KOPT-K1 (cell line): ENCODE data around the gene AMIGO1.

Source experiments
- H3K27ac ChIP-seq: fragments of 200-600 bp; sonication (generic); 2 replicates; pipeline ENCODE4 v1.5.1; 2016; ENCODE audit warnings: antibody characterized with exemption, mild to moderate bottlenecking, low read depth, low read length; ENCODE audit not compliant: poor library complexity, severe bottlenecking
- H3K36me3 ChIP-seq: fragments of 200-600 bp; sonication (generic); 2 replicates; pipeline ENCODE4 v1.5.1; 2017; ENCODE audit warnings: antibody characterized with exemption, mild to moderate bottlenecking, low read length, moderate library complexity; ENCODE audit not compliant: insufficient read depth
- H3K9me3 ChIP-seq: fragments of 200-600 bp; sonication (generic); 2 replicates; pipeline ENCODE4 v1.5.1; 2017; ENCODE audit warnings: antibody characterized with exemption, low read length, mild to moderate bottlenecking; ENCODE audit not compliant: insufficient read depth, poor library complexity, severe bottlenecking

AMIGO1 gene

DNA sequence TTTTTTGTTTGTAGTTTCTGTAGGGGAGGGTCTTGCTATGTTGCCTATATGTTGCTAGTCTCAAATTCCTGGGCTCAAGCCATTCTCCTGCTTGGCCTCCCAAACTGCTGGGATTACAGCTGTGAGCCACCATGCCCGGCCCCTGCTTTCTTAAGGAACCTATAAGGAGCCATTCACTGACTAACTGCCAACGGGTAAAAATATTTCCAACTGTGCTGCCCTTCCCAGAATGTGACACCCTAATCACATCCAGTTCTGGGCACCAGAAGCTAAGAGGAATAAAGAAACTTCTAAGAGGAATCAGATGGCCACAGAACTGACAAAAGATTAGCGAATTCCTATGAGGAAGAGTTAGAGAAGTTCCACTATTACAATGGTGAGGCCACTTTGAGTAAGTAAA lies 36.7 kb downstream of the AMIGO1 start:
- Histone ChIP-seq H3K9me3 (no peaks in the 10 kb centered on the region), H3K27ac (no peak overlapping the region)

DNA sequence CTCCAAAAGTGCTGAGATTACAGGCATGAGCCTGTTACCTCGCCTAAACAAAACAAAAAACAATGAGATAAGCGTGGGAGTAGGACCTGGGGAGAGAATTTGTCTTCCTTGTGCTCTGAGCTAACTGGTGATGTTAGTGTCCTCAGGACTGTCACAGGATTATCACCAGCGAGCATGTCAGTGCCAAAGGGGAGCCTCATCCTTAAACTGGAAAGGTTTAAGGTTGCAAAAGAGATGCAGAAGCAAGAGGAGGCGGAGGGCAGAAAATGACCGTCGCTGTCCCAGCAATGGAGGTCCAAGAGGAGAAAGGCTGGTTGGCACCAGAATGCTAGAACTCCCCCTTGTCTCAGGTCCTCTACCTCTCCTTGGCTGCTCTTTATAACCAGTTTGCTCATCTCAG lies 39.3 kb downstream of the AMIGO1 start:
- Histone ChIP-seq H3K27ac (no peak overlapping the region), H3K36me3 (no peaks in the 10 kb centered on the region), H3K9me3 (no peaks in the 10 kb centered on the region)

More for the DNA sequence above, 36.7 kb downstream of the AMIGO1 start:
- H3K36me3 ChIP-seq: no peaks in the 10 kb centered on the region

DNA sequence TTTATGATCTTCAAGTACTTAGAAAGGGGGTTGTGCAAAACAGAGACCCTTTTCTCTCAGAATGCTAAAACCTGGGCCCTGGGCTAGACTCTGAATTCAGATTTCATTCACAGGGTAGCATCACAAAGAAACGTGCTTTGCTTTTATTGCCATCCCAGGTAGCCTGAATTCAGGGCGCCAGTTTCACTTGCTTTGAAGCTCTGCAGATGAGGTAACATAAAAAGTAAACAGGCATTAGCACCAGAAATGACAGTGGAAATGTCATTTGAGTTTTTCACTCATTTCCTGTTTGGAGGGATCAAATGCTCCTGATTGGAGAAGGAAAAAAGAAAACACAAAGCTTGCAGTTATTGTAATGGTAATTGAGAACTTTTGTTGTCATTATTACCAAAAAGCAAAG lies 40.6 kb downstream of the AMIGO1 start:
- Histone ChIP-seq H3K9me3 (no peaks in the 10 kb centered on the region), H3K27ac (no peak overlapping the region), H3K36me3 (no peaks in the 10 kb centered on the region)

DNA sequence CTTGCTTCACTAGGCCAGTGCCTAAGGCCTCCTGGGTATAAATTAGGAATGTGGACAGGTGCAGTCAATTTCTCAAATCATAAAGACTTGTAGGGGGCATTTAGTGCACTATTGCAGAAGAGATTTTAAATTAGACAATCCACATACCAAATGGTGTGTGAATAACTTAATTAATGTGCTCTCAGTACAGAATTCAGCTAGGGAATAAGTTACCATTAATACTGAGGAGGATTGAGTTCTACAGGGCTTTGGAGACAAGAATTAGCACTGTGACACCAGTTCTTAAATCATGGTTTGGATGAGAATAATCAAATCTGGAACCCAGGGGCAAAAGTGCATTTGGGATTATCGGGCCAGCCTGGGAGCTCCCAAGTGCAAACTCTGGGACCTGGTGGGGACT lies 41.5 kb downstream of the AMIGO1 start:
- Histone ChIP-seq H3K27ac (no peak overlapping the region), H3K36me3 (no peaks in the 10 kb centered on the region)

DNA sequence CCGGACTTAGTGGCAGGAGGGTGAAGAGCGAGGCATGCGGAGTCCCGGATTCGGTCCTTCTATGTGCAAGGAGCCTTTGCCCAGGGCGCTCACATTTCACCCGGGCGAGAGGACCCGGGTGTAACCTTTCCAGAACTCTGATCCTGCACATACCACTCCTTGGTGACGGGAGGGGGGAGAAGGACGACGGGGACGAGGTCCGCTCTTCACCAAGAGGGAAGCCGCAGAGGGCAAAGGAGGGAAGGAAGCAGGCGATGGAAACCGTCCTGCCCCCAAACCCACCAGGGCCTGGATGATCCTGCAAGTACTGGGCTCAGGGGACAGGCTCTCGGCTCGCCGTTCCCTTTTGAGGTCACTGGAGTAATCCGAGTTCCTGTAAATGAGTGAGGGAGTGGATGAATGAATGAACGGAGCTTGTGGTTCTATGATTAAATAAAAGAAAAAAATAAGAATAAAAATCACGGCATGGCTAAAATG lies 42.2 kb downstream of the AMIGO1 start:
- H3K9me3 ChIP-seq: no peaks in the 10 kb centered on the region
- no peak overlapping the region for H3K27ac ChIP-seq
- no peaks in the 10 kb centered on the region for H3K36me3 ChIP-seq

More for the DNA sequence above, 41.5 kb downstream of the AMIGO1 start:
- no peaks in the 10 kb centered on the region for H3K9me3 ChIP-seq

DNA sequence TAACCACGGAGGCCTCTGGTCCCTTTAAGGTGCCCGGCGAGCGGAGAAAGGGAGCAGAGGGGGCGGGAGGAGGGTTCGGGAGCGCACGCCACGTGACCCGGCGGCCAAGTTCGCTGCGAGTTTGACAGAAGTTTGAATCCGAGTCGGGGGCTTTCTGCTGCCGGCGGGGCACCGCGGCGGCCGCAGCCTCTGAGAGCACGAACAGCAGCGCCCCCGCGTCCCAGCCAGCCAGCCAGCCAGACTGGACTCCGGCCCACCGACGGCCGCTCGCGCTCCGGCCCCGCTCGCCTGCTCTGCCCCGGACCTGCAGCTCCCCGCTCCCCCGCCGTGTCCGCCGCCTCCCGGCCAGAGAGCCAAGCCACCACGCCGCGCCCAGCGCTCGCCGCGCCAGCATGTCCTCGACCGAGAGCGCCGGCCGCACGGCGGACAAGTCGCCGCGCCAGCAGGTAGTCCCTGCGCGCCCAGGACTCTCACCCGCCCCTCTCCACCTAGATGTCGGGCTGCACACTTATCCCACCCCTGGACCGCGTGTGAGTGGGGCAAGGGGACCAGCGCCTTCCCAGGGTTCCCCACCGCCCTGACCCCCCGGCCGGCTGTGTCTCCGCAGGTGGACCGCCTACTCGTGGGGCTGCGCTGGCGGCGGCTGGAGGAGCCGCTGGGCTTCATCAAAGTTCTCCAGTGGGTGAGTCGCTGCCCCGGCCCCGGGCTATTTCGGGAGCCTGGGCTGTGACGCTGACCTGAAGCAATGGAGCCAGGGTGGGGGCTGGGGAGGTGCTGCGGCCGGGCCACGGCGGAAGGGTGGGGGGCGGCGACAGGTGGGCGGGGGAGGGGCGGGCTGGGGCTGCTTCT lies 42.9 kb downstream of the AMIGO1 start, which contains the start of gene SYPL2:
TSS of gene SYPL2 (plus strand) at position 95 of the 849 bp plus-strand sequence. CDS start at position 393, 298 bp downstream.
- Histone ChIP-seq H3K9me3 (no peaks in the 10 kb centered on the region), H3K27ac (no peak within 1 kb of the TSS), H3K36me3 (no peaks in the 10 kb centered on the region)

DNA sequence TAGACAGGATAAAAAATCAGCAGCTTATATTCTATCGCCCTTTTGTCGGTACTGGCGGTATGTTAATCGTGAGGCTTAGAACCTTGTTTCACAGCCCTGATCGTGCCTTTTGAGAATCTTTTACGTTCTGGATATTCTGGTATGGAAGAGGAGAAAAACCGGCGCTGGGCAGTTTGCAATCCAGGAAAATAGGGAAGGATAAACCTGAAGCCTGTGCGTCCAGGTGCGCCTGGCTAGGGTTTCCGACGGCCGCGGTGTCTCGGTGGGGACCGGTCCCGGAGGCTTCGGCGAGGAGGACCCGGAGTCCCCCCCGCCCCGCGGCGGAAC lies 43.4 kb downstream of the AMIGO1 start:
- Histone ChIP-seq H3K36me3 (no peaks in the 10 kb centered on the region), H3K27ac (no peak overlapping the region), H3K9me3 (peaks cover 3% of the 10 kb centered on the region)

DNA sequence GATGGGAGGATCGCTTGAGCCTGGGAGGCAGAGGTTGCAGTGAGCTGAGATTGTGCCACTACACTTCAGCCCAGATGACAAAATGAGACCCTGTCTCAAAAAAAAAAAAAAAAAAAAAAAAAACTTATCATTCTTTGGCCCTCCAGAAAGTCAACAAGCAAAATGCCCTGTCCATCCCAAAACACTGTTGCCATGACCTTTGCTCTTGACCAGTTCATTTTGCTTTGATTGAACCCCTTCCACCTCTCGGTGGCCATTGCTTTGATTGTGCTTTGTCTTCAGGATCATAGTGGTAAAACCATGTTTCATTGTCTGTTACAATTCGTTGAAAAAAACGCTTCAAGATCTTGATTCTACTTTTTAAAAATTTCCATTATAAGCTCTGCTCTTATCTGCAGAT lies 51.7 kb downstream of the AMIGO1 start:
- no peak overlapping the region for H3K27ac ChIP-seq
- H3K9me3 ChIP-seq: peaks cover 44% of the 10 kb centered on the region
- no peaks in the 10 kb centered on the region for H3K36me3 ChIP-seq

DNA sequence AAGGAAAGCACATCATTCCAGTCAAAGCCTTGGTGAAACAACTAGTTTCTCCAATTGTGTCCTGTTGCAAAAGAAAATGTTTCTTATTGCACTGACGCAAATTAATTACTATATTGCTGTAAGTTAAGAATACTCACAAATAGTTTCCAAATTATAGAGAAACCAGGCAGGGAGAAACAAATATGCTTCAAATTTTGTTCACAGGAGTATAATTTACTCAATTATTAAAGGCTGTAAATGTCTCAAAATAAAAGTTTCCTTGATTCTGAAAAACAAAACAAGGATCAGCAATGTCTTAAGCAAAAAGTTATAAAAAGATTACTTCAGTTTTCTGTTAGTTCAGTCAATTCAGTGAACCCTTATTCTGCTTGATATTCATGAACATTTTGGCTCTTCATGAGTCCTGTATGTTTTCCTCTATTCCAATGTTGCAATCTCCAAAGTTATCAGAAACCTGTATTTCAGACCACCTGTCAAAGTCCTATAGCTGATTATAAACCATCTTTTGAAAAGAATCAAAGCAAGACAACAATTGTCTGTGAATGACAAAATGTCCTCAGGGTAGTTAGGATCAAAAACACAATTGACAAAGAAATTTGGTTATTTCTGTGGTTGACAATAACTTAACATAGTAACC lies 54.9 kb downstream of the AMIGO1 start:
- H3K27ac ChIP-seq: no peak overlapping the region
- H3K9me3 ChIP-seq: peaks cover 36% of the 10 kb centered on the region
- H3K36me3 ChIP-seq: no peaks in the 10 kb centered on the region
